Adrenal gland (tissue), 5 donors: ENCODE results near the gene TMEM175.

Experiments
- CTCF ChIP-seq, 6 experiments: fragments of 450-650 bp in 4 of 6; fragments of 200-600 bp in 2 of 6; sonication (generic) in 1 of 6; IDR thresholded peaks; 1 replicate in 5 of 6; 2 replicates in 1 of 6; pipeline versions ENCODE4 v1.5.1 to v1.8.0; 2016 to 2021; ENCODE audit warnings: antibody characterized with exemption in 6 of 6, mild to moderate bottlenecking in 2 of 6, moderate library complexity in 1 of 6
- POLR2A ChIP-seq, 2 donors: fragments of 450-650 bp; IDR thresholded peaks; one replicate each; pipeline ENCODE4 v1.6.1; 2017; ENCODE audit warnings: antibody characterized with exemption in 2 of 2, mild to moderate bottlenecking in 2 of 2, moderate library complexity in 1 of 2
- donor health status: DM: no; HTN: no; CAD: no.

- TF ChIP-seq CTCF (IDR thresholded peaks at IDR 0.05) = no peak
- no peak for TF ChIP-seq POLR2A (IDR thresholded peaks at IDR 0.05)
Observed at GRCh38 chr4:965048-965765, 32.9 kb downstream of the TMEM175 start.
